ENCODE results near the gene PAX8. TPM values are rescaled to one million over a fixed set of nuclear protein-coding genes. Genes with fewer than 3 reads are reported as not detected.

The PAX8 gene
- total RNA-seq, 1 donor from 2014 or later: 56.9 TPM

- Mint-ChIP-seq H3K4me1 (ENCODE audit: unreplicated experiment) (peaks cover 11% of the 10 kb centered on the region), H3K4me3 (no peak overlapping the region), H3K27ac (no peak overlapping the region), H3K36me3 (no peaks in the 10 kb centered on the region), H3K27me3 (peaks cover 77% of the 10 kb centered on the region), H3K9me3 (no peaks in the 10 kb centered on the region)
- DNase-seq (ENCODE audit: extremely low spot score, unreplicated experiment): no peak
- TF ChIP-seq CTCF (conservative IDR thresholded peaks at IDR 0.05): peak; percentile 50
Measured at GRCh38 chr2:113282747-113283533, 4.2 kb upstream of the PAX8 start.

GRCh38 chr2:113281910-113282746, 3.4 kb upstream of the PAX8 start:
- no peak for TF ChIP-seq CTCF (conservative IDR thresholded peaks at IDR 0.05)
- Mint-ChIP-seq H3K4me1 (ENCODE audit: unreplicated experiment) (peaks cover 11% of the 10 kb centered on the region), H3K27ac (no peak overlapping the region), H3K4me3 (no peak overlapping the region), H3K9me3 (no peaks in the 10 kb centered on the region), H3K27me3 (peaks cover 76% of the 10 kb centered on the region), H3K36me3 (no peaks in the 10 kb centered on the region)
- DNase-seq (ENCODE audit: extremely low spot score, unreplicated experiment): no peak

GRCh38 chr2:113278073-113278741, 514 bp downstream of the PAX8 start:
- no peaks in the 10 kb centered on the region for H3K36me3 Mint-ChIP-seq
- H3K4me1 Mint-ChIP-seq (ENCODE audit: unreplicated experiment): peaks cover 11% of the 10 kb centered on the region
- H3K27me3 Mint-ChIP-seq: peaks cover 94% of the 10 kb centered on the region
- H3K9me3 Mint-ChIP-seq: no peaks in the 10 kb centered on the region
- no peak overlapping the region for H3K27ac Mint-ChIP-seq
- DNase-seq (ENCODE audit: extremely low spot score, unreplicated experiment): no peak
- H3K4me3 Mint-ChIP-seq: peak overlapping the region; percentile 71
- TF ChIP-seq CTCF (conservative IDR thresholded peaks at IDR 0.05): no peak

- no peak for TF ChIP-seq CTCF (conservative IDR thresholded peaks at IDR 0.05)
- H3K27me3 Mint-ChIP-seq: peaks cover 94% of the 10 kb centered on the region
- H3K36me3 Mint-ChIP-seq: no peaks in the 10 kb centered on the region
- no peak overlapping the region for H3K27ac Mint-ChIP-seq
- no peak for DNase-seq (ENCODE audit: extremely low spot score, unreplicated experiment)
- H3K4me3 Mint-ChIP-seq: peak overlapping the region; percentile 81
- H3K4me1 Mint-ChIP-seq (ENCODE audit: unreplicated experiment): peaks cover 14% of the 10 kb centered on the region
- H3K9me3 Mint-ChIP-seq: no peaks in the 10 kb centered on the region
Measured at GRCh38 chr2:113277474-113278072, 1.1 kb downstream of the PAX8 start.

- peaks cover 12% of the 10 kb centered on the region for H3K4me1 Mint-ChIP-seq (ENCODE audit: unreplicated experiment)
- DNase-seq (ENCODE audit: extremely low spot score, unreplicated experiment): no peak
- H3K9me3 Mint-ChIP-seq: no peaks in the 10 kb centered on the region
- peaks cover 94% of the 10 kb centered on the region for H3K27me3 Mint-ChIP-seq
- H3K4me3 Mint-ChIP-seq: peak overlapping the region; percentile 81
- TF ChIP-seq CTCF (conservative IDR thresholded peaks at IDR 0.05): no peak
- H3K36me3 Mint-ChIP-seq: no peaks in the 10 kb centered on the region
- H3K27ac Mint-ChIP-seq: no peak overlapping the region
Measured at GRCh38 chr2:113276761-113277425, 1.8 kb downstream of the PAX8 start.
